ENCODE measurements around the gene EVC.

- no peak for TF ChIP-seq GATA2 (IDR thresholded peaks at IDR 0.05; ENCODE audit: low read depth, low read length)
- no peak for TF ChIP-seq GATA3 (IDR thresholded peaks at IDR 0.05; ENCODE audit: low read depth, low read length)
These were observed at the start of gene EVC for GRCh38 chr4:5710961-5711478.

Measured in SH-SY5Y (cell line).